SK-MEL-5 (cell line): Measurements from ENCODE around the gene MRPL19. TPM values are rescaled to one million over a fixed set of nuclear protein-coding genes. Genes with fewer than 3 reads are reported as not detected.
"Not testable (repeated sequence)": the region's sequence is repeated elsewhere in the genome, so short reads cannot be mapped to it uniquely, and the experiment has no call there.

Experiments used
- DNase-seq: peaks from one replicate; pipeline ENCODE4 v3.0.0-alpha.2; 2016; ENCODE audit warnings: low read depth, low spot score
- in situ Hi-C: cut with HindIII; loops from 2 replicates; pipeline ENCODE4 v1.10.0; 2016; ENCODE audit warnings: low sequenced_read_pairs, high pct_unique_total_duplicates, low pct_unique_long_range_greater_than_20kb
- total RNA-seq: library from RNA; depleted of rRNA; stranded (reverse); fragments of >200 nt; shearing (Covaris generic); gene quantifications from 2 replicates; pipeline ENCODE4 v1.2.3, GENCODE V29; 2014

The MRPL19 gene
- total RNA-seq, 1 experiment from 2014 or later = 106 TPM

GRCh38 chr2:75703589-75704287, 57.2 kb downstream of the MRPL19 start:
- in situ Hi-C loops = no loop called here
- DNase-seq = no peak

GRCh38 chr2:75705921-75706320, 59.3 kb downstream of the MRPL19 start:
- in situ Hi-C loops = no loop called here

DNA sequence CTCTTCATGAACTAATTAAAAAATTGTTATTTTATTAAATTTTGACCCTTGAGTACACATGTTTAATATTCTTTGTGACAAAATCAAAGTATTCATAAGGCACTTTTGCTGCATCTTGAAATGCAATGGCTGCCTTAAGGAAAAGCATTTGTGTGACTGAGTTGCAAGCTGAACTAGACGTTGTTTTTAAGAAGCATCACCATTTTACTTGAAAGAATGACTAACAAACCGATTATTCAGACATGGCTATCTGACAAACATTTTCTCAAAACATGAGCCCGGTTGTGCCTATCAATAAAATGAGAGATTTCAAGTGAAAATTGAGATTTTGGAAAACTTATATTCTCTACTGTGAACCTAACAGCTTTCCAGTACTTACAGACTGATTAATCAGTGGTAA, 61.3 kb downstream of the MRPL19 start:
- no peak for DNase-seq
- in situ Hi-C loops = no loop called here

More at GRCh38 chr2:75705921-75706320, 59.3 kb downstream of the MRPL19 start:
- DNase-seq = no peak

DNA sequence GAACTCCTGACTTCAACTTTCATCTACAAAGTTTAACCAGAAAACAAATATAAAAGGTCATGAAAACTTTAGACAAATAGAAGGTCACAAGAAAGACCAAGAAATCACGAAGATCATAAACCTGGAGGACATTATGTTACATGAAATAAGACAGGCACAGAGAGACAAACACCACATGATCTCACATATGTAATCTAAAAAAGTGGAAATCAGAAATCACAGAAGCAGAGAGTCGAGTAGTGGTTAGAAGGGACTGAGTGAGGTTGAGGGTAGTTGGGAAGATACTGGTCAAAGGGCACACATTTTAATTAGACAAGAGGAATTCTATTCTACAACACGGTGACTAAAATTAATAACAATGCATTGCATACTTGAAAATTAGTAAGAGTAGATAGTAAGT, 62.7 kb downstream of the MRPL19 start:
- in situ Hi-C loops = no loop called here

GRCh38 chr2:75710220-75710576, 63.6 kb downstream of the MRPL19 start:
- in situ Hi-C loops = no loop called here
- DNase-seq = no peak

More for the DNA sequence above, 62.7 kb downstream of the MRPL19 start:
- no peak for DNase-seq

DNA sequence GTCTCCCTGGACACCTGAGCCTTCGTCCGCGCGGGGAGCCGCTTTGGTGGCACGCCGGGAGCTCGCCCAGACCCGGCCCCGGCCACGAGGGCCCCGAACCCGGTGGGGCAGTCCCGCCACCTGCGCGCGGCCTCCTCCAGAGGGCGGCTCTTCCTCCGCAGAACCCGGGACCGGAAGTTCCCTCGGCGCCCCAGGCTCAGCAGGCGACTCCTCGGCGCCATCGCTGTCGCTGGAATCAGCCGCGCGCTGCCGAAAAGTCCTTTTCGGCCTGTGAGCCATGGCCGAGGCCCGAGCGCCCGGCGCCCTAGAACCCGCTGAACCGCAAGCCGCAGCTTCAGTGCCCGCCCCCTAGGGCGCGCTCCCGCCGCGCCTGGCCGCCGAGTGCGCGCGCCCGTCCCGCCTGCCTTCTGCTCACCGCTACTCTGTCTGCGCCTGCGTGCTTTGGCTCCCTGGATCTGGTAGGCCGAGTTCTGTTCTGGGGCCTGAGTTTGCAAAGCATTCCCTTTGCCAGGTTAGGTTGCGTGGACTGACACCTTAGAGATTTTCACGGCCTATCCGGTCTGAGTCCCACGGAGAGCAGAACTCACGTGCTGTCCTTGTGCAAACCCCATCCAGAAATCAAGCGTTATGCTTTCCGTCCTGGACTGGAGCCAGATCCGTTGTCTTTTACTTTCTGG, 64.1 kb downstream of the MRPL19 start, which contains the start of gene GCFC2:
Gene GCFC2, minus strand, starts transcription at position 339 of the 677 bp plus-strand sequence. Its CDS starts 60 bp downstream, at position 279.
- in situ Hi-C loops = no loop called here
- DNase-seq = peak; percentile 89

DNA sequence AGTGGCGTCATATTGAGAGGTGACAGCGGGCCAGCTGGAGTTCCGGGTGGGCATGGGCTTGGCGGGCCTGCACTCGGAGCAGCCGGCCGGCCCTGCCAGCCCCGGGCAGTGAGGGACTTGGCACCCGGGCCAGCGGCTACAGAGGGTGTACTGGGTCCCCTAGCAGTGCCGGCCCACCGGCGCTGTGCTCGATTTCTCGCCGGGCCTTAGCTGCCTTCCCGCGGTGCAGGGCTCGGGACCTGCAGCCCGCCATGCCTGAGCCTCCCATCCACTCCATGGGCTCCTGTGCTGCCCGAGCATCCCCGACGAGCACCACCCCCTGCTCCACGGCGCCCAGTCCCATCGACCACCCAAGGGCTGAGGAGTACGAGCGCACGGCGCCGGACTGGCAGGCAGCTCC, 65.0 kb downstream of the MRPL19 start:
- in situ Hi-C loops, DNase-seq: not testable (repeated sequence)

DNA sequence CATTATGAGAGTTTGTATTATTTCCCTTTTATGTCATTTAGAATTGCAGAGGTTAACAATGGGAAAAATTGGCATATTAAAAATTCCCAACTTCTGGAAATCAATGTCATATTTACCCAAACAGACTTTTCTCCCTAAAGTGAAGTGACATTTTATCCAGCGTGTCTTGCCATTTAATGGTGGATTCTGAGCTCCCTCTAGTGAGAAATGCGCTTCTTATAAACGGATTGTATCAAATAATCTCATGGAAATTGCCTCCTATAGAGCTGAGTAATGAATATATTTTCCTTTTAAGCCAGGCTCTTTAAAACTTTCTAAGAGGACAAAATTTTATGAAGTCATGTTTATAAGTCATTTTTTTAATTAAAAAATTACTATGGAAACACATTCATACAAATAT, 69.8 kb downstream of the MRPL19 start:
- in situ Hi-C loops = no loop called here
- peak; percentile 45 for DNase-seq

DNA sequence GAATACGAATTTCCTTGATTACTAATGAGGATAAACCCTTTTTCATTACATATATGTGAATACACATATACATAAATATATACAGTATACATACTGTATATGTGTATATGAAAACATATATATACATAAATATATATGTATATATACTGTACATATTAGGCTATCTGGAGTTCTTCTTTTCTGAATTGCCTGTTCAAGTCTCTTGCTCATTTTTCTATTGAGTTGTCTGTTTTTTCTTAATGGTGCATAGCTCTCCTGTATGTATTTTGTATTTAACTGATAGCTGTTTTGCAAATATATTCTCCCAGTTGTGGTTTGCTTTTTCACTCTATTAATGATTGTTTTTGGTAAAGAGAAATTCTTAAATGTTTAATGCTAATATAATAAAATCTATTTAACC, 73.0 kb downstream of the MRPL19 start:
- in situ Hi-C loops = no loop called here
- no peak for DNase-seq

DNA sequence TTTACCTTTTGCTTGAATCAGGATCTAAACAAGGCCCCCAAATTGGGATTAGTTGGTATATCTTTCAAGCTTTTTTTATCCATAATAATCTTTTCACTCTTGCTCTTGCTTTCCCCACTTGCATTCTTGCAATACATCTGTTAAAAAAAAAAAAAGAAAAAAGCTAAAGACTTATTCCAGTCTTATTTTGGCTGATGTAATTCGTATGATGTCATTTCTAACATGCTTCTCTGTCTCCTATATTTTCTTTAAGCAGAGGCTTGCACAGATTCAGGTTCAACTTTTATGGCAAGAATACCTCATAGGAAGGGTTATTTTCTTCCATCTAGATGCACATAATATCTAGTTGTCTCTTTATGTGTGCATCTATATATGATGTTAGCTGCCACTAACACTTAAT, 73.9 kb downstream of the MRPL19 start:
- DNase-seq = no peak
- in situ Hi-C loops = no loop called here

- in situ Hi-C loops = no loop called here
Measured at GRCh38 chr2:75722687-75723086, 76.1 kb downstream of the MRPL19 start.

GRCh38 chr2:75728614-75729419, 82.2 kb downstream of the MRPL19 start:
- in situ Hi-C loops = no loop called here

More at GRCh38 chr2:75722687-75723086, 76.1 kb downstream of the MRPL19 start:
- DNase-seq = no peak

DNA sequence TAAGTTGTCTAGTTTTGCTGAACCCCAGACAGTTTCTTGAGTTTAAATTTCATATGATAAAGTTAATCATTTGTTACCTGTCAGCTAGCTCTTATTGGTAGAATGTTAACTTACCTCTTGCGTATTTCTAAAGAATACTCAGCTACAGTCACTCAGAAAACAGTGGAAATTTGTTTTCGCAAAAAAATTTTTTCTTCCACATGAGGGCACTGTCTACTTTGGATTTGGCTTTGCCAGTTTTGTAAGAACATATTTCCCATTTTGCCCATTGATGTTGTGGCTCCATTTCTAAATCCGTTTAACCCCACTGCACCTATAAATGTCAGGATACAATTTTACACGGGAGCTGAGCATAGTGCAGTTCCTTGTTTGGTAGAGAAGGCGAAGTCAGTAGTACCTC, 83.3 kb downstream of the MRPL19 start:
- in situ Hi-C loops = no loop called here
- peak; percentile 51 for DNase-seq

More at GRCh38 chr2:75728614-75729419, 82.2 kb downstream of the MRPL19 start:
- no peak for DNase-seq

DNA sequence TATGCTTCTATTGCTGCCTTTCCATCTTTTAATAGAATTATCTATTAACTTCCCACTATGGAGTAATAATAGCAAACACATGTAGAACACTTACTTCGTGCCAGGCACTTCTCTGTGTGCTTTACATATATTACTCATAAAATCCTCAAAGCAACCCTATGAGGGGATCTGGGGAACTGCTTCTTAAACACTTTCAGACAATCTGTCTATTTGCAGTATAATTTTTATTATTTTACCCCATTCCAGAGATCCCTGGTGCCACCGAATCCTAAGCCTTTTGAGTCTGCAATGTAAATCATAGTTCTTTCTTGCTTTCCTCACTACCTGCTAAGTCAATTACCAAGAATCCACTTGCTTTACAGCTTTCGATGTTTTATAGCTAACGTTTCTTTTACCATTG, 89.7 kb downstream of the MRPL19 start:
- in situ Hi-C loops = no loop called here
- no peak for DNase-seq

- in situ Hi-C loops = no loop called here
- DNase-seq = no peak
Measured at GRCh38 chr2:75737961-75738360, 91.4 kb downstream of the MRPL19 start.
